GM23338 (cell line): ENCODE measurements around the gene KIFC1. TPM values are rescaled to one million over a fixed set of nuclear protein-coding genes. Genes with fewer than 3 reads are reported as not detected.

Experiments used
- ATAC-seq: fragments of 200-7000 bp; cut with Tn5 transposase; 3 replicates; pipeline ENCODE4 v1.9.1; 2020
- DNase-seq: peaks from one replicate; pipeline ENCODE4 v3.0.0-alpha.2; 2015; ENCODE audit warnings: low spot score
- H2AFZ ChIP-seq: fragments of 200-600 bp; sonication (generic); 2 replicates; pipeline ENCODE4 v1.8.0; 2016; ENCODE audit warnings: antibody characterized with exemption, mild to moderate bottlenecking, moderate library complexity
- H3F3A ChIP-seq: fragments of 200-600 bp; sonication (generic); replicated peaks from 2 replicates; pipeline ENCODE4 v1.8.0; 2017; ENCODE audit warnings: antibody characterized with exemption, mixed run types, low read depth
- H3K27ac ChIP-seq: fragments of 200-600 bp; sonication (generic); 2 replicates; pipeline ENCODE4 v1.6.1; 2016; ENCODE audit warnings: low read depth
- H3K27me3 ChIP-seq: fragments of 200-600 bp; sonication (generic); 2 replicates; pipeline ENCODE4 v1.8.0; 2016; ENCODE audit warnings: mild to moderate bottlenecking, mixed run types, moderate library complexity; ENCODE audit not compliant: insufficient read depth
- H3K36me3 ChIP-seq: fragments of 200-600 bp; sonication (generic); 2 replicates; pipeline ENCODE4 v1.8.0; 2016; ENCODE audit warnings: mild to moderate bottlenecking; ENCODE audit not compliant: insufficient read depth
- H3K4me1 ChIP-seq: fragments of 200-600 bp; sonication (generic); 2 replicates; pipeline ENCODE4 v1.8.0; 2016; ENCODE audit warnings: mild to moderate bottlenecking, moderate library complexity; ENCODE audit not compliant: insufficient read depth
- H3K4me2 ChIP-seq: fragments of 200-600 bp; sonication (generic); 2 replicates; pipeline ENCODE4 v1.7.1; 2017; ENCODE audit warnings: mixed run types
- H3K4me3 ChIP-seq: fragments of 200-600 bp; sonication (generic); 2 replicates; pipeline ENCODE4 v1.6.1; 2016; ENCODE audit warnings: mixed run types
- H3K79me2 ChIP-seq: fragments of 200-600 bp; sonication (generic); replicated peaks from 2 replicates; pipeline ENCODE4 v1.8.0; 2017; ENCODE audit warnings: mild to moderate bottlenecking; ENCODE audit not compliant: insufficient read depth
- H3K9me2 ChIP-seq: fragments of 200-600 bp; sonication (generic); 2 replicates; pipeline ENCODE4 v1.8.0; 2017; ENCODE audit not compliant: insufficient read depth
- H4K20me1 ChIP-seq: fragments of 200-600 bp; sonication (generic); replicated peaks from 2 replicates; pipeline ENCODE4 v1.8.0; 2017; ENCODE audit warnings: mild to moderate bottlenecking; ENCODE audit not compliant: insufficient read depth
- H3K27ac Mint-ChIP-seq: 2 replicates; pipeline ENCODE4 v1.8.0; 2020; ENCODE audit warnings: inconsistent platforms, mild to moderate bottlenecking, moderate library complexity, mixed read lengths
- H3K27me3 Mint-ChIP-seq: 3 replicates; pipeline ENCODE4 v1.8.0; 2022; ENCODE audit warnings: low read depth, mild to moderate bottlenecking, moderate library complexity, mixed read lengths, inconsistent platforms; ENCODE audit not compliant: insufficient read depth, poor library complexity
- H3K36me3 Mint-ChIP-seq: 3 replicates; pipeline ENCODE4 v1.8.0; 2021; ENCODE audit warnings: low read depth, mild to moderate bottlenecking, inconsistent platforms, moderate library complexity, mixed read lengths
- H3K4me1 Mint-ChIP-seq: 3 replicates; pipeline ENCODE4 v1.8.0; 2020; ENCODE audit warnings: mild to moderate bottlenecking, inconsistent platforms, mixed read lengths
- H3K4me3 Mint-ChIP-seq: 3 replicates; pipeline ENCODE4 v1.8.0; 2021; ENCODE audit warnings: moderate library complexity, mild to moderate bottlenecking, inconsistent platforms, mixed read lengths
- H3K9me3 Mint-ChIP-seq: 3 replicates; pipeline ENCODE4 v1.8.0; 2020; ENCODE audit warnings: moderate library complexity, mild to moderate bottlenecking, inconsistent platforms, mixed read lengths
- EZH2 ChIP-seq: fragments of 200-600 bp; sonication (generic); IDR thresholded peaks from one replicate; pipeline ENCODE4 v1.8.0; 2017; ENCODE audit warnings: antibody characterized with exemption, mild to moderate bottlenecking, low read depth; ENCODE audit not compliant: unreplicated experiment
- EZH2phosphoT487 ChIP-seq: fragments of 200-600 bp; sonication (generic); IDR thresholded peaks from one replicate; pipeline ENCODE4 v1.8.1; 2018; ENCODE audit warnings: antibody characterized with exemption; ENCODE audit not compliant: unreplicated experiment
- POLR2AphosphoS5 ChIP-seq: IDR thresholded peaks from 2 replicates; pipeline ENCODE4 v1.6.1; 2016; ENCODE audit warnings: antibody characterized with exemption, low read depth
- STAT1 ChIP-seq: IDR thresholded peaks from one replicate; pipeline ENCODE4 v1.6.1; 2016; ENCODE audit warnings: antibody characterized with exemption; ENCODE audit not compliant: unreplicated experiment
- ZNF331 ChIP-seq: fragments of 250-450 bp; sonication (Bioruptor Pico); IDR thresholded peaks from 2 replicates; pipeline ENCODE4 v1.5.0; 2020; ENCODE audit warnings: low read depth, mild to moderate bottlenecking, moderate library complexity
- polyA plus RNA-seq: library from polyadenylated mRNA; unstranded; fragments of >200 nt; fragmentation: Nextera tagmentation; extraction: Ambion mirVana; gene quantifications from 2 replicates; pipeline ENCODE4 v1.2.1, GENCODE V29; 2016
- total RNA-seq: library from RNA; depleted of rRNA; stranded (reverse); fragments of >200 nt; shearing (Covaris generic); gene quantifications from 2 replicates; pipeline ENCODE4 v1.2.3, GENCODE V29; 2014
- TF ChIP-seq, protein P1 (sequence below), 2 experiments: fragments of 200-600 bp in 1 of 2; sonication (generic) in 1 of 2; conservative IDR thresholded peaks; 2 replicates each; pipeline versions ENCODE4 v1.5.1 to v1.6.1; 2016 to 2017; ENCODE audit warnings: antibody characterized with exemption in 2 of 2, low read depth in 2 of 2, mild to moderate bottlenecking in 2 of 2, moderate library complexity in 1 of 2
- TF ChIP-seq, protein P2 (sequence below): IDR thresholded peaks from 2 replicates; pipeline ENCODE4 v1.6.1; 2016; ENCODE audit warnings: antibody characterized with exemption
- TF ChIP-seq, protein P3 (sequence below): IDR thresholded peaks from one replicate; pipeline ENCODE4 v1.6.1; 2018; ENCODE audit warnings: antibody characterized with exemption; ENCODE audit not compliant: unreplicated experiment
- TF ChIP-seq, protein P4 (sequence below): fragments of 250-450 bp; sonication (Bioruptor Pico); IDR thresholded peaks from 2 replicates; pipeline ENCODE4 v1.5.0; 2020; ENCODE audit warnings: mild to moderate bottlenecking, moderate library complexity

KIFC1 gene
- total and polyA plus RNA-seq, 2 experiments from 2014 or later, result 10.3 to 61.7 TPM

DNA sequence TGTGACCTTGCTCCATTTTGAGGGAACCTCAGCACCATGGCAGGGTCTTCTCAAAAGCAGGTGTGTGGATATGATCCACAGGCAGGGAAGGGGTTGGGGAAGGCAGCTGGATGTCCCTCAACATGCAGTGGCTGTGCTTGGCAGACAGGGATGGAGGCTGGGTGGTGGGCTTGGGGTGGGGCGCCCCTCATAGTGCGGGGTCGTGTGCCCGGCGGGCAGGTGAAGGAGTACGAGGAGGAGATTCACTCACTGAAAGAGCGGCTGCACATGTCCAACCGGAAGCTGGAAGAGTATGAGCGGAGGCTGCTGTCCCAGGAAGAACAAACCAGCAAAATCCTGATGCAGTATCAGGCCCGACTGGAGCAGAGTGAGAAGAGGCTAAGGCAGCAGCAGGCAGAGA lies 54.7 kb downstream of the KIFC1 start:
- Mint-ChIP-seq H3K4me3 (no peak overlapping the region; the same call in 2 of the 3 replicates), H3K27me3 (peaks cover 21% of the 10 kb centered on the region)

GRCh38 chr6:33450434-33450833 lies 58.8 kb downstream of the KIFC1 start:
- Mint-ChIP-seq H3K9me3 (peaks cover 7% of the 10 kb centered on the region; the same call in 2 of the 3 replicates), H3K27me3 (peaks cover 32% of the 10 kb centered on the region), H3K27ac (no peak overlapping the region), H3K36me3 (peaks cover 78% of the 10 kb centered on the region), H3K4me3 (no peak overlapping the region; the same call in 2 of the 3 replicates), H3K4me1 (peaks cover 29% of the 10 kb centered on the region)
- no peaks in the 10 kb centered on the region for H3K27me3 ChIP-seq
- peaks cover 2% of the 10 kb centered on the region for H4K20me1 ChIP-seq
- no peak overlapping the region for H3K27ac ChIP-seq
- no peak overlapping the region for H2AFZ ChIP-seq
- H3K4me2 ChIP-seq, result no peak overlapping the region
- H3K36me3 ChIP-seq, result peaks cover 17% of the 10 kb centered on the region
- TF ChIP-seq, protein P1, sequence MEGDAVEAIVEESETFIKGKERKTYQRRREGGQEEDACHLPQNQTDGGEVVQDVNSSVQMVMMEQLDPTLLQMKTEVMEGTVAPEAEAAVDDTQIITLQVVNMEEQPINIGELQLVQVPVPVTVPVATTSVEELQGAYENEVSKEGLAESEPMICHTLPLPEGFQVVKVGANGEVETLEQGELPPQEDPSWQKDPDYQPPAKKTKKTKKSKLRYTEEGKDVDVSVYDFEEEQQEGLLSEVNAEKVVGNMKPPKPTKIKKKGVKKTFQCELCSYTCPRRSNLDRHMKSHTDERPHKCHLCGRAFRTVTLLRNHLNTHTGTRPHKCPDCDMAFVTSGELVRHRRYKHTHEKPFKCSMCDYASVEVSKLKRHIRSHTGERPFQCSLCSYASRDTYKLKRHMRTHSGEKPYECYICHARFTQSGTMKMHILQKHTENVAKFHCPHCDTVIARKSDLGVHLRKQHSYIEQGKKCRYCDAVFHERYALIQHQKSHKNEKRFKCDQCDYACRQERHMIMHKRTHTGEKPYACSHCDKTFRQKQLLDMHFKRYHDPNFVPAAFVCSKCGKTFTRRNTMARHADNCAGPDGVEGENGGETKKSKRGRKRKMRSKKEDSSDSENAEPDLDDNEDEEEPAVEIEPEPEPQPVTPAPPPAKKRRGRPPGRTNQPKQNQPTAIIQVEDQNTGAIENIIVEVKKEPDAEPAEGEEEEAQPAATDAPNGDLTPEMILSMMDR (conservative IDR thresholded peaks at IDR 0.05; ENCODE audit: low read depth in 2 of 2), result no peak
- TF ChIP-seq STAT1 (no peak), EZH2 (no peak), EZH2phosphoT487 (no peak), ZNF331 (no peak), POLR2AphosphoS5 (no peak)
- TF ChIP-seq, protein P2, sequence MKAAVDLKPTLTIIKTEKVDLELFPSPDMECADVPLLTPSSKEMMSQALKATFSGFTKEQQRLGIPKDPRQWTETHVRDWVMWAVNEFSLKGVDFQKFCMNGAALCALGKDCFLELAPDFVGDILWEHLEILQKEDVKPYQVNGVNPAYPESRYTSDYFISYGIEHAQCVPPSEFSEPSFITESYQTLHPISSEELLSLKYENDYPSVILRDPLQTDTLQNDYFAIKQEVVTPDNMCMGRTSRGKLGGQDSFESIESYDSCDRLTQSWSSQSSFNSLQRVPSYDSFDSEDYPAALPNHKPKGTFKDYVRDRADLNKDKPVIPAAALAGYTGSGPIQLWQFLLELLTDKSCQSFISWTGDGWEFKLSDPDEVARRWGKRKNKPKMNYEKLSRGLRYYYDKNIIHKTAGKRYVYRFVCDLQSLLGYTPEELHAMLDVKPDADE, result no peak
- TF ChIP-seq, protein P3, sequence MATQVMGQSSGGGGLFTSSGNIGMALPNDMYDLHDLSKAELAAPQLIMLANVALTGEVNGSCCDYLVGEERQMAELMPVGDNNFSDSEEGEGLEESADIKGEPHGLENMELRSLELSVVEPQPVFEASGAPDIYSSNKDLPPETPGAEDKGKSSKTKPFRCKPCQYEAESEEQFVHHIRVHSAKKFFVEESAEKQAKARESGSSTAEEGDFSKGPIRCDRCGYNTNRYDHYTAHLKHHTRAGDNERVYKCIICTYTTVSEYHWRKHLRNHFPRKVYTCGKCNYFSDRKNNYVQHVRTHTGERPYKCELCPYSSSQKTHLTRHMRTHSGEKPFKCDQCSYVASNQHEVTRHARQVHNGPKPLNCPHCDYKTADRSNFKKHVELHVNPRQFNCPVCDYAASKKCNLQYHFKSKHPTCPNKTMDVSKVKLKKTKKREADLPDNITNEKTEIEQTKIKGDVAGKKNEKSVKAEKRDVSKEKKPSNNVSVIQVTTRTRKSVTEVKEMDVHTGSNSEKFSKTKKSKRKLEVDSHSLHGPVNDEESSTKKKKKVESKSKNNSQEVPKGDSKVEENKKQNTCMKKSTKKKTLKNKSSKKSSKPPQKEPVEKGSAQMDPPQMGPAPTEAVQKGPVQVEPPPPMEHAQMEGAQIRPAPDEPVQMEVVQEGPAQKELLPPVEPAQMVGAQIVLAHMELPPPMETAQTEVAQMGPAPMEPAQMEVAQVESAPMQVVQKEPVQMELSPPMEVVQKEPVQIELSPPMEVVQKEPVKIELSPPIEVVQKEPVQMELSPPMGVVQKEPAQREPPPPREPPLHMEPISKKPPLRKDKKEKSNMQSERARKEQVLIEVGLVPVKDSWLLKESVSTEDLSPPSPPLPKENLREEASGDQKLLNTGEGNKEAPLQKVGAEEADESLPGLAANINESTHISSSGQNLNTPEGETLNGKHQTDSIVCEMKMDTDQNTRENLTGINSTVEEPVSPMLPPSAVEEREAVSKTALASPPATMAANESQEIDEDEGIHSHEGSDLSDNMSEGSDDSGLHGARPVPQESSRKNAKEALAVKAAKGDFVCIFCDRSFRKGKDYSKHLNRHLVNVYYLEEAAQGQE, result no peak
- TF ChIP-seq, protein P4, sequence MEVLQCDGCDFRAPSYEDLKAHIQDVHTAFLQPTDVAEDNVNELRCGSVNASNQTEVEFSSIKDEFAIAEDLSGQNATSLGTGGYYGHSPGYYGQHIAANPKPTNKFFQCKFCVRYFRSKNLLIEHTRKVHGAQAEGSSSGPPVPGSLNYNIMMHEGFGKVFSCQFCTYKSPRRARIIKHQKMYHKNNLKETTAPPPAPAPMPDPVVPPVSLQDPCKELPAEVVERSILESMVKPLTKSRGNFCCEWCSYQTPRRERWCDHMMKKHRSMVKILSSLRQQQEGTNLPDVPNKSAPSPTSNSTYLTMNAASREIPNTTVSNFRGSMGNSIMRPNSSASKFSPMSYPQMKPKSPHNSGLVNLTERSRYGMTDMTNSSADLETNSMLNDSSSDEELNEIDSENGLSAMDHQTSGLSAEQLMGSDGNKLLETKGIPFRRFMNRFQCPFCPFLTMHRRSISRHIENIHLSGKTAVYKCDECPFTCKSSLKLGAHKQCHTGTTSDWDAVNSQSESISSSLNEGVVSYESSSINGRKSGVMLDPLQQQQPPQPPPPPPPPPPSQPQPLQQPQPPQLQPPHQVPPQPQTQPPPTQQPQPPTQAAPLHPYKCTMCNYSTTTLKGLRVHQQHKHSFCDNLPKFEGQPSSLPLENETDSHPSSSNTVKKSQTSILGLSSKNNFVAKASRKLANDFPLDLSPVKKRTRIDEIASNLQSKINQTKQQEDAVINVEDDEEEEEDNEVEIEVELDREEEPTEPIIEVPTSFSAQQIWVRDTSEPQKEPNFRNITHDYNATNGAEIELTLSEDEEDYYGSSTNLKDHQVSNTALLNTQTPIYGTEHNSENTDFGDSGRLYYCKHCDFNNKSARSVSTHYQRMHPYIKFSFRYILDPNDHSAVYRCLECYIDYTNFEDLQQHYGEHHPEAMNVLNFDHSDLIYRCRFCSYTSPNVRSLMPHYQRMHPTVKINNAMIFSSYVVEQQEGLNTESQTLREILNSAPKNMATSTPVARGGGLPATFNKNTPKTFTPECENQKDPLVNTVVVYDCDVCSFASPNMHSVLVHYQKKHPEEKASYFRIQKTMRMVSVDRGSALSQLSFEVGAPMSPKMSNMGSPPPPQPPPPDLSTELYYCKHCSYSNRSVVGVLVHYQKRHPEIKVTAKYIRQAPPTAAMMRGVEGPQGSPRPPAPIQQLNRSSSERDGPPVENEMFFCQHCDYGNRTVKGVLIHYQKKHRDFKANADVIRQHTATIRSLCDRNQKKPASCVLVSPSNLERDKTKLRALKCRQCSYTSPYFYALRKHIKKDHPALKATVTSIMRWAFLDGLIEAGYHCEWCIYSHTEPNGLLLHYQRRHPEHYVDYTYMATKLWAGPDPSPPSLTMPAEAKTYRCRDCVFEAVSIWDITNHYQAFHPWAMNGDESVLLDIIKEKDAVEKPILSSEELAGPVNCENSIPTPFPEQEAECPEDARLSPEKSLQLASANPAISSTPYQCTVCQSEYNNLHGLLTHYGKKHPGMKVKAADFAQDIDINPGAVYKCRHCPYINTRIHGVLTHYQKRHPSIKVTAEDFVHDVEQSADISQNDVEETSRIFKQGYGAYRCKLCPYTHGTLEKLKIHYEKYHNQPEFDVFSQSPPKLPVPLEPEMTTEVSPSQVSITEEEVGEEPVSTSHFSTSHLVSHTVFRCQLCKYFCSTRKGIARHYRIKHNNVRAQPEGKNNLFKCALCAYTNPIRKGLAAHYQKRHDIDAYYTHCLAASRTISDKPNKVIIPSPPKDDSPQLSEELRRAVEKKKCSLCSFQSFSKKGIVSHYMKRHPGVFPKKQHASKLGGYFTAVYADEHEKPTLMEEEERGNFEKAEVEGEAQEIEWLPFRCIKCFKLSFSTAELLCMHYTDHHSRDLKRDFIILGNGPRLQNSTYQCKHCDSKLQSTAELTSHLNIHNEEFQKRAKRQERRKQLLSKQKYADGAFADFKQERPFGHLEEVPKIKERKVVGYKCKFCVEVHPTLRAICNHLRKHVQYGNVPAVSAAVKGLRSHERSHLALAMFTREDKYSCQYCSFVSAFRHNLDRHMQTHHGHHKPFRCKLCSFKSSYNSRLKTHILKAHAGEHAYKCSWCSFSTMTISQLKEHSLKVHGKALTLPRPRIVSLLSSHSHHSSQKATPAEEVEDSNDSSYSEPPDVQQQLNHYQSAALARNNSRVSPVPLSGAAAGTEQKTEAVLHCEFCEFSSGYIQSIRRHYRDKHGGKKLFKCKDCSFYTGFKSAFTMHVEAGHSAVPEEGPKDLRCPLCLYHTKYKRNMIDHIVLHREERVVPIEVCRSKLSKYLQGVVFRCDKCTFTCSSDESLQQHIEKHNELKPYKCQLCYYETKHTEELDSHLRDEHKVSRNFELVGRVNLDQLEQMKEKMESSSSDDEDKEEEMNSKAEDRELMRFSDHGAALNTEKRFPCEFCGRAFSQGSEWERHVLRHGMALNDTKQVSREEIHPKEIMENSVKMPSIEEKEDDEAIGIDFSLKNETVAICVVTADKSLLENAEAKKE (CRISPR knock-in tag), result no peak
- ATAC-seq (no peak), DNase-seq (no peak)
- peaks cover 8% of the 10 kb centered on the region for H3K79me2 ChIP-seq
- peaks cover 4% of the 10 kb centered on the region; the same call in 1 of the 2 replicates for H3K4me1 ChIP-seq
- H3K4me3 ChIP-seq, result no peak overlapping the region
- H3K9me2 ChIP-seq, result no peaks in the 10 kb centered on the region
- H3F3A ChIP-seq, result peaks cover 13% of the 10 kb centered on the region

More for the DNA sequence above, 54.7 kb downstream of the KIFC1 start:
- Mint-ChIP-seq H3K9me3 (no peaks in the 10 kb centered on the region), H3K27ac (no peak overlapping the region), H3K36me3 (peaks cover 94% of the 10 kb centered on the region), H3K4me1 (peaks cover 16% of the 10 kb centered on the region)
- Histone ChIP-seq H3K36me3 (peaks cover 35% of the 10 kb centered on the region), H3K4me3 (no peak overlapping the region), H3K4me1 (no peaks in the 10 kb centered on the region; the same call in 1 of the 2 replicates), H3K27me3 (no peaks in the 10 kb centered on the region), H3F3A (peaks cover 5% of the 10 kb centered on the region; the same call in 1 of the 2 replicates), H4K20me1 (peaks cover 2% of the 10 kb centered on the region), H3K4me2 (no peak overlapping the region), H3K79me2 (no peaks in the 10 kb centered on the region), H2AFZ (no peak overlapping the region), H3K9me2 (no peaks in the 10 kb centered on the region), H3K27ac (no peak overlapping the region)
- DNase-seq (no peak), ATAC-seq (no peak)
- no peak for TF ChIP-seq POLR2AphosphoS5
